K562 (cell line): ENCODE measurements around the gene RSPRY1. TPM values are rescaled to one million over a fixed set of nuclear protein-coding genes. Genes with fewer than 3 reads are reported as not detected.

Source experiments
- ATAC-seq: fragments of 200-7000 bp; cut with Tn5 transposase; 3 replicates; pipeline ENCODE4 v1.9.1; 2020; ENCODE audit warnings: moderate library complexity
- BruUV-seq: library from RNA; stranded (reverse); fragments of 400-500 nt; replicated peaks from 2 replicates; lab custom pipeline; 2021; lab: Mats Ljungman, UMichigan
- CTCF ChIA-PET: fragments of 300-600 bp; formaldehyde crosslinking; extraction: SDS; loops from one replicate; lab custom pipeline; 2021; ENCODE audit warnings: low intra/inter-chr PET ratio; lab: Yijun Ruan, JAX
- POLR2A ChIA-PET: fragments of 300-600, 350-650 bp; sonication (Branson Sonifier 250); formaldehyde crosslinking; extraction: SDS; loops from one replicate; lab custom pipeline; 2021; ENCODE audit warnings: antibody characterized with exemption, inconsistent platforms; lab: Yijun Ruan, JAX
- DNase-seq, 4 experiments: peaks; one replicate each; pipeline versions ENCODE4 v3.0.0 to v3.0.0-alpha.2; 2011 to 2018; ENCODE audit warnings: low spot score in 3 of 4, mixed read lengths in 3 of 4; ENCODE audit errors: extremely low read depth in 1 of 4
- FAIRE-seq: peaks from 2 replicates; lab custom pipeline; 2011; peaks lifted over from hg19 to GRCh38; lab: Jason Lieb, UNC
- H2AFZ ChIP-seq: 2 replicates; pipeline ENCODE4 v1.6.0; 2011; ENCODE audit warnings: low read depth, low read length, control low read depth, inconsistent platforms
- H3K27ac ChIP-seq: fragments of 200-600 bp; 3 replicates; pipeline ENCODE4 v1.8.0; 2011; ENCODE audit warnings: low read depth, mild to moderate bottlenecking, control low read depth, inconsistent platforms, low read length, moderate library complexity, mixed read lengths; ENCODE audit errors: extremely low read depth
- H3K27me3 ChIP-seq, 2 experiments: fragments of 300-600 bp in 1 of 2; 2 replicates in 1 of 2; 3 replicates in 1 of 2; pipeline versions ENCODE4 v1.6.0 to v1.8.0; 2011; ENCODE audit warnings: inconsistent platforms in 2 of 2, low read length in 2 of 2, mild to moderate bottlenecking in 1 of 2, mixed read lengths in 1 of 2, moderate library complexity in 1 of 2; ENCODE audit not compliant: control insufficient read depth in 2 of 2, insufficient read depth in 2 of 2
- H3K36me3 ChIP-seq: fragments of 300-600 bp; 3 replicates; pipeline ENCODE4 v1.8.0; 2011; ENCODE audit warnings: mild to moderate bottlenecking, low read length, inconsistent platforms; ENCODE audit not compliant: control insufficient read depth, insufficient read depth
- H3K4me1 ChIP-seq, 2 experiments: fragments of 200-600 bp in 1 of 2; replicated peaks in 1 of 2; 2 replicates in 1 of 2; 3 replicates in 1 of 2; pipeline versions ENCODE4 v1.5.1 to v1.8.0; 2011; ENCODE audit warnings: inconsistent platforms in 2 of 2, low read length in 2 of 2, mild to moderate bottlenecking in 1 of 2, mixed read lengths in 1 of 2, moderate library complexity in 1 of 2; ENCODE audit not compliant: control insufficient read depth in 2 of 2, insufficient read depth in 2 of 2
- H3K4me2 ChIP-seq: 2 replicates; pipeline ENCODE4 v1.6.1; 2011; ENCODE audit warnings: low read length, control low read depth, inconsistent platforms, mixed read lengths; ENCODE audit not compliant: insufficient read depth
- H3K4me3 ChIP-seq: fragments of 200-600 bp; sonication (generic), shearing (Covaris generic); 2 replicates; pipeline ENCODE4 v1.5.1; 2016; ENCODE audit warnings: control low read depth, inconsistent platforms
- H3K79me2 ChIP-seq: fragments of 200-600 bp; 3 replicates; pipeline ENCODE4 v1.8.0; 2011; ENCODE audit warnings: low read length, inconsistent platforms; ENCODE audit not compliant: control insufficient read depth, insufficient read depth
- H3K9ac ChIP-seq, 2 experiments: 2 replicates each; pipeline versions ENCODE4 v1.6.0 to v1.6.1; 2011; ENCODE audit warnings: low read depth in 2 of 2, low read length in 2 of 2, control low read depth in 1 of 2, inconsistent platforms in 1 of 2, mild to moderate bottlenecking in 1 of 2, mixed read lengths in 1 of 2; ENCODE audit not compliant: insufficient read depth in 1 of 2
- H3K9me1 ChIP-seq: one replicate; pipeline ENCODE4 v1.6.0; 2011; ENCODE audit warnings: inconsistent platforms, mild to moderate bottlenecking, low read length, moderate library complexity; ENCODE audit not compliant: control insufficient read depth, insufficient read depth
- H3K9me3 ChIP-seq: replicated peaks from 2 replicates; pipeline ENCODE4 v1.5.1; 2011; ENCODE audit warnings: low read depth, low read length, inconsistent platforms; ENCODE audit not compliant: control insufficient read depth, insufficient read depth
- H4K20me1 ChIP-seq: replicated peaks from 2 replicates; pipeline ENCODE4 v1.6.1; 2011; ENCODE audit warnings: low read length, inconsistent platforms, mixed read lengths; ENCODE audit not compliant: control insufficient read depth, insufficient read depth
- ARHGAP35 ChIP-seq: fragments of 450-650 bp; IDR thresholded peaks from 2 replicates; pipeline ENCODE4 v1.6.1; 2018; ENCODE audit not compliant: partially characterized antibody
- HDAC1 ChIP-seq, 2 experiments: fragments of 450-650 bp; IDR thresholded peaks; 2 replicates each; pipeline ENCODE4 v1.6.1; 2016 to 2017; ENCODE audit warnings: inconsistent platforms in 1 of 2, mild to moderate bottlenecking in 1 of 2, moderate library complexity in 1 of 2
- HDAC8 ChIP-seq: fragments of 450-650 bp; IDR thresholded peaks from 2 replicates; pipeline ENCODE4 v1.6.1; 2016; ENCODE audit warnings: mild to moderate bottlenecking, missing genetic modification characterization, moderate library complexity, missing compliant biosample characterization
- HOXB6 ChIP-seq: fragments of 250-450 bp; sonication (Bioruptor Pico); IDR thresholded peaks from 2 replicates; pipeline ENCODE4 v1.5.1; 2022; ENCODE audit warnings: mild to moderate bottlenecking, borderline replicate concordance
- MBD2 ChIP-seq: sonication (generic); IDR thresholded peaks from 2 replicates; pipeline ENCODE4 v1.6.1; 2016; ENCODE audit warnings: low read depth, borderline replicate concordance
- NONO ChIP-seq, 2 experiments: fragments of 200-400 bp in 1 of 2; fragments of 450-650 bp in 1 of 2; formaldehyde crosslinking in 1 of 2; IDR thresholded peaks; 2 replicates each; pipeline ENCODE4 v1.6.1; 2017; ENCODE audit warnings: low read depth in 2 of 2, mild to moderate bottlenecking in 2 of 2, moderate library complexity in 2 of 2, low read length in 1 of 2
- OTX1 ChIP-seq: fragments of 450-650 bp; formaldehyde crosslinking; IDR thresholded peaks from 2 replicates; pipeline ENCODE4 v1.4.0; 2022; ENCODE audit warnings: mild to moderate bottlenecking
- SIRT6 ChIP-seq: IDR thresholded peaks from one replicate; pipeline ENCODE4 v1.6.1; 2012; ENCODE audit warnings: low read depth, mild to moderate bottlenecking, control low read depth, inconsistent platforms, low read length, moderate library complexity
- TEAD2 ChIP-seq: fragments of 450-650 bp; IDR thresholded peaks from 2 replicates; pipeline ENCODE4 v1.6.1; 2016; ENCODE audit warnings: missing genetic modification characterization, control low read depth, missing compliant biosample characterization
- WGBS: fragments of 100-300 bp; shearing (Covaris generic); methylation state at CpG from one replicate; pipeline ENCODE4 v1.1.6; 2016; ENCODE audit warnings: low coverage, mixed read lengths; ENCODE audit not compliant: insufficient coverage; ENCODE audit errors: missing lambda C conversion rate; 5-methylcytosine and 5-hydroxymethylcytosine counted together
- in situ Hi-C: fragments of 300-500 bp; cut with MboI; formaldehyde crosslinking; loops from 4 replicates; pipeline ENCODE4 v1.15.0; 2018; ENCODE audit warnings: inconsistent platforms, mixed read lengths
- intact Hi-C: fragments of 100-400 bp; cut with micrococcal nuclease; formaldehyde crosslinking; loops from 2 replicates; pipeline ENCODE4 v1.14.2; 2022
- polyA plus RNA-seq, 8 experiments: library from polyadenylated mRNA; depleted of rRNA in 4 of 8; stranded (reverse) in 5 of 8; unstranded in 3 of 8; fragments of >200 nt; fragmentation: Nextera tagmentation in 2 of 8; fragmentation: Illumina TruSeq in 1 of 8; extraction: Ambion mirVana in 2 of 8; extraction: Trizol in 1 of 8; gene quantifications; 2 replicates each; pipeline versions ENCODE4 v1.2.1 to v1.2.3, GENCODE V29; 2011 to 2014; ENCODE audit warnings: inconsistent platforms in 1 of 8, missing spikeins in 1 of 8
- total RNA-seq, 7 experiments: library from RNA; depleted of rRNA in 6 of 7; stranded (reverse); fragments of >200 nt in 6 of 7; fragmentation: Illumina TruSeq in 2 of 7; extraction: Trizol in 2 of 7; gene quantifications; 2 replicates each; pipeline versions ENCODE4 v1.2.1 to v1.2.3, GENCODE V29; 2011 to 2021; ENCODE audit warnings: low replicate concordance in 1 of 7
- TF ChIP-seq, protein P1 (sequence below): IDR thresholded peaks from 2 replicates; pipeline ENCODE4 v1.6.1; 2014; ENCODE audit warnings: antibody characterized with exemption
- TF ChIP-seq, protein P2 (sequence below): sonication (generic); formaldehyde crosslinking; IDR thresholded peaks from 2 replicates; pipeline ENCODE4 v1.8.0; 2022; ENCODE audit warnings: mild to moderate bottlenecking, missing genetic modification reagents
- TF ChIP-seq, protein P3 (sequence below): fragments of 250-450 bp; sonication (Bioruptor Pico); IDR thresholded peaks from 2 replicates; pipeline ENCODE4 v1.4.0; 2020; ENCODE audit warnings: borderline replicate concordance

RSPRY1 gene
- total and polyA plus RNA-seq, 9 of the 15 experiments (the other 6 are each of a cell fraction or from before 2014, with no cell fraction given): 10.2 to 27.8 (median 20.8) TPM

DNA sequence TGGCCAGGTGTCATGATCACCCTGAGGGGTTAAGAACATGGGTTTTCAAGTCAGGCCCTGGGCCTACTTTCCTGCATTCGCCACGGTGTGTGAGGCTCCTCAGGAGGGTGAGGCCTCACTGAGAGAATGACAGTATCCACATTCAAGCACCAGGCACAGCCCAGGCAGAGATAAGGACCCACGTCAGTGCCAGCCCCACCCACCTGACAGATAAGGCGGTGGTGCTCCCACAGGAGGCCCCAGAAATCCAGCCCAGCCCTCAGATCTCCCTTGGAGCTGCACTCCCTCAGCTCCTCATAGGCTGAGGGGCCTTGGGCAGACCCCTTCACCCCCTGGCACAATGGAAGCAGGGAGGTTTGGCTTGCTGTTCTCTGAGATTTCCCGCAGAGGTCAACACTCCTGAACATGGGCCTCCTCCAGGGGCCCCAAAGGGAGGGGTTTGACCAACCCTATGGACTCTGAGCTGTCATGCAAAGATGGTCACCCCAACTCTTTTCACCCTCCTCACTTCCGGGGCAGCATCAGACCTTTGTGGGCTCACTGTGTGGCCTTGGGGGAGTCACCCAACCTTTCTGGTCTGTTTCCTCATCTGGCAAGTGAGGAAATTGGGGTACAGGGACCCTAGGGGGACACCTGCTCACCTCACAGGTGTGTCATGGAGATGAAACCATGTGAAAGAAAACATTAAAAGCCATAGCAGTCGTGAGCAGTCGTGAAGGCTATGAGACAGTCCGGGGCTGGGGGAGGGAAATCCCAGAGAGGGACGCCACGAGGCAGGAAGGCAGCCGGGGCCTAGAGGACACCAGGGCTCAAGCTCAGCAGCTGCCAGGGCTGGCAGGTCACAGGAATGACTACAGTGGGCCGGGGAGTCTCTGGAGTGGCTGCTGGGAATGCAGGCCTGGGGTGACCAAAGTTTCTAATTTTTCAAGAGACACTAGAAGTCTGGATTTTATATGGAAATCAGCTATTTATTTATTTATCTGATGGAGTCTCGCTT is 83.0 kb downstream of the RSPRY1 start (continued):
- TF ChIP-seq, protein P1, sequence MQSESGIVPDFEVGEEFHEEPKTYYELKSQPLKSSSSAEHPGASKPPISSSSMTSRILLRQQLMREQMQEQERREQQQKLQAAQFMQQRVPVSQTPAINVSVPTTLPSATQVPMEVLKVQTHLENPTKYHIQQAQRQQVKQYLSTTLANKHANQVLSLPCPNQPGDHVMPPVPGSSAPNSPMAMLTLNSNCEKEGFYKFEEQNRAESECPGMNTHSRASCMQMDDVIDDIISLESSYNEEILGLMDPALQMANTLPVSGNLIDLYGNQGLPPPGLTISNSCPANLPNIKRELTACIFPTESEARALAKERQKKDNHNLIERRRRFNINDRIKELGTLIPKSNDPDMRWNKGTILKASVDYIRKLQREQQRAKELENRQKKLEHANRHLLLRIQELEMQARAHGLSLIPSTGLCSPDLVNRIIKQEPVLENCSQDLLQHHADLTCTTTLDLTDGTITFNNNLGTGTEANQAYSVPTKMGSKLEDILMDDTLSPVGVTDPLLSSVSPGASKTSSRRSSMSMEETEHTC: no peak
- TF ChIP-seq, protein P2, sequence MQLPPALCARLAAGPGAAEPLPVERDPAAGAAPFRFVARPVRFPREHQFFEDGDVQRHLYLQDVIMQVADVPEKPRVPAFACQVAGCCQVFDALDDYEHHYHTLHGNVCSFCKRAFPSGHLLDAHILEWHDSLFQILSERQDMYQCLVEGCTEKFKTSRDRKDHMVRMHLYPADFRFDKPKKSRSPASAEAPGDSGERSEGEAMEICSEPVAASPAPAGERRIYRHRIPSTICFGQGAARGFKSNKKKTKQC: no peak

DNA sequence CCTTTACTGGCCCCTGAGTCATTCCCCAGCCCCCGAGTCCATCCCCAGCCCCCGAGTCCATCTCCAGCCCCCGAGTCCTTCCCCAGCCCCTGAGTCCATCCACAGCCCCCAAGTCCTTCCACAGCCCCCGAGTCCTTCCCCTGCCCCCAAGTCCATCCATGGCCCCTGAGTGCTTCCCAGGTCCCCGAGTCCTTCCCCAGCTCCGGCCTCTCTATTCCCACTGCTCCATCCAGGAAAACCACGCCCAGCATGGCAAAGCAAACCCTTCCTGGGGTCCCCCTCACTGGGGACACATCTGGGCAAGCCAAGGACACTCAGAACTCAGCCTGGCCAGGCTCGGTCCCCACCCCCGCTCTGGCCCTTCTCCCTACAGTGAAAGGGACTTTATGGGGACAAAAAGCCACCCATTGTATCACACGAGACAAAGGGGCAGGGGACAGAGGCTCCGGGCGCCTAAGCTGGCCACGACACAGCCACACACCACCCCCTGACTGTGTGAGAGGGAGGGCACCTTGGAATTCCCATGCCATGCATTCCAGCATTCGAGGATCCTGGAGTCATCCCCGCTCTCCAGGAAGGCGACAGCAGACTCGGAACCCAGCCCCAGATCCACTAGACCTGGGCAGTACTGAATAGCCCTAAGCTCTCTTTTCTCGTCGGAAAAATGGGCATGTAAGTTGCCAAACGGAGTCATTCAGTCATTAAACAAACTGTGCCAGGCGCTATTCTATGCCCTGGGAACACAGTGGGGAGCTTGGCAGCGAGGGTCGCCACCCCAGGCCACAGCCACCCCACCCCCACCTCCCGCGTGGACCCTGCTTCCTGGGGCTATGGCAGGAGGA is 84.3 kb downstream of the RSPRY1 start:
- DNase-seq: no peak
- Histone ChIP-seq H3K4me1 (peaks cover 31 to 36% of the 10 kb centered on the region in 2 experiments), H4K20me1 (no peaks in the 10 kb centered on the region), H3K9me1 (no peaks in the 10 kb centered on the region), H3K27me3 (no peaks in the 10 kb centered on the region), H3K79me2 (no peaks in the 10 kb centered on the region), H3K36me3 (no peaks in the 10 kb centered on the region), H3K4me3 (no peak overlapping the region), H3K4me2 (no peak overlapping the region), H3K9ac (peak overlapping the region in 1 of 2 experiments; percentile 15; a peak in 1 of 4 replicates), H3K9me3 (no peaks in the 10 kb centered on the region), H2AFZ (no peak overlapping the region), H3K27ac (no peak overlapping the region)
- ChIA-PET POLR2A (interaction anchor here (0.6 to 1.4 kb wide), 3 partner anchors 20 to 337 kb away, joined by 3 to 7 read pairs (median 5); no protein-coding TSS in a partner anchor), CTCF (no interaction called here)
- no TSS peak for BruUV-seq
- 63% methylated on average over 20 of the region's 25 CpGs for WGBS
- in situ Hi-C loops: no loop called here
- no peak for ATAC-seq
- no peak for FAIRE-seq
- intact Hi-C loops: no loop called here
- TF ChIP-seq MBD2 (no peak), SIRT6 (no peak), OTX1 (no peak), ARHGAP35 (no peak), TEAD2 (no peak), NONO (IDR thresholded peaks at IDR 0.05; ENCODE audit: low read depth in 2 of 2, low read length in 1 of 2) (no peak), HOXB6 (CRISPR knock-in tag) (no peak), HDAC1 (IDR thresholded peaks at IDR 0.05) (no peak), HDAC8 (tag) (no peak)
- TF ChIP-seq, protein P3, sequence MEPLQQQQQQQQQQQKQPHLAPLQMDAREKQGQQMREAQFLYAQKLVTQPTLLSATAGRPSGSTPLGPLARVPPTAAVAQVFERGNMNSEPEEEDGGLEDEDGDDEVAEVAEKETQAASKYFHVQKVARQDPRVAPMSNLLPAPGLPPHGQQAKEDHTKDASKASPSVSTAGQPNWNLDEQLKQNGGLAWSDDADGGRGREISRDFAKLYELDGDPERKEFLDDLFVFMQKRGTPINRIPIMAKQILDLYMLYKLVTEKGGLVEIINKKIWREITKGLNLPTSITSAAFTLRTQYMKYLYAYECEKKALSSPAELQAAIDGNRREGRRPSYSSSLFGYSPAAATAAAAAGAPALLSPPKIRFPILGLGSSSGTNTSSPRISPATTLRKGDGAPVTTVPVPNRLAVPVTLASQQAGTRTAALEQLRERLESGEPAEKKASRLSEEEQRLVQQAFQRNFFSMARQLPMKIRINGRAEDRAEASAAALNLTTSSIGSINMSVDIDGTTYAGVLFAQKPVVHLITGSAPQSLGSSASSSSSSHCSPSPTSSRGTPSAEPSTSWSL (CRISPR knock-in tag): no peak
